Measurements from ENCODE around the gene TENM3.

Gene TENM3

DNA sequence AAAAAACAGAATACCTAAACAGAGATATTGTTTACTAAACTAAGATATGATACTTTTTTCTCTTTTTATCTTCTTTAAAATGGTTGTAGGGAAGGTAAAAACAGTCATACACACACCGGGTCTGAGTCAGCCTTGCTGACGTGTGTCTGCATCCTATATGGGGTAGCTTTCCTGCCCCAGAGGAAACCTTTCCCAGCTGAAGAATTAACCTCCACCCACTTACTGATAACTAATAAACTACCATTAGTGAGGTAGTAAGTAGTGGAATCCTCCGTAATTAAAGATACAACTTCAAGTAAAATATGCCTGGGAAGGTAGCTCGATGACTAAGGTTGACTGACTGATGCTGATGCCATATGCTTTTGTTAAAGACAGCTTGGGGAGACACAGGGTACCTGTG lies 361.8 kb downstream of the TENM3 start:
- Histone ChIP-seq H4K20me1 (ENCODE audit: insufficient read depth, low read length) (no peaks in the 10 kb centered on the region), H2AFZ (ENCODE audit: low read length) (no peak overlapping the region), H3F3A (ENCODE audit: insufficient read depth, low read length) (no peaks in the 10 kb centered on the region), H3K4me3 (ENCODE audit: low read depth, low read length, poor library complexity, severe bottlenecking) (no peak overlapping the region), H3K79me2 (ENCODE audit: insufficient read depth, low read length) (no peaks in the 10 kb centered on the region), H3K36me3 (ENCODE audit: insufficient read depth, low read length) (no peaks in the 10 kb centered on the region), H3K9me3 (ENCODE audit: low read length) (no peaks in the 10 kb centered on the region), H3K4me1 (ENCODE audit: insufficient read depth, low read length, severe bottlenecking) (no peaks in the 10 kb centered on the region), H3K9me2 (ENCODE audit: low read depth, low read length) (no peaks in the 10 kb centered on the region), H3K27ac (ENCODE audit: low read depth, low read length, poor library complexity, severe bottlenecking) (no peak overlapping the region), H3K27me3 (ENCODE audit: insufficient read depth, low read length) (no peaks in the 10 kb centered on the region), H3K4me2 (ENCODE audit: low read length) (no peak overlapping the region), H3K9ac (ENCODE audit: low read length) (no peak overlapping the region)
- TF ChIP-seq, protein P1, sequence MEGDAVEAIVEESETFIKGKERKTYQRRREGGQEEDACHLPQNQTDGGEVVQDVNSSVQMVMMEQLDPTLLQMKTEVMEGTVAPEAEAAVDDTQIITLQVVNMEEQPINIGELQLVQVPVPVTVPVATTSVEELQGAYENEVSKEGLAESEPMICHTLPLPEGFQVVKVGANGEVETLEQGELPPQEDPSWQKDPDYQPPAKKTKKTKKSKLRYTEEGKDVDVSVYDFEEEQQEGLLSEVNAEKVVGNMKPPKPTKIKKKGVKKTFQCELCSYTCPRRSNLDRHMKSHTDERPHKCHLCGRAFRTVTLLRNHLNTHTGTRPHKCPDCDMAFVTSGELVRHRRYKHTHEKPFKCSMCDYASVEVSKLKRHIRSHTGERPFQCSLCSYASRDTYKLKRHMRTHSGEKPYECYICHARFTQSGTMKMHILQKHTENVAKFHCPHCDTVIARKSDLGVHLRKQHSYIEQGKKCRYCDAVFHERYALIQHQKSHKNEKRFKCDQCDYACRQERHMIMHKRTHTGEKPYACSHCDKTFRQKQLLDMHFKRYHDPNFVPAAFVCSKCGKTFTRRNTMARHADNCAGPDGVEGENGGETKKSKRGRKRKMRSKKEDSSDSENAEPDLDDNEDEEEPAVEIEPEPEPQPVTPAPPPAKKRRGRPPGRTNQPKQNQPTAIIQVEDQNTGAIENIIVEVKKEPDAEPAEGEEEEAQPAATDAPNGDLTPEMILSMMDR (IDR thresholded peaks at IDR 0.05; ENCODE audit: low read length), result no peak
- TF ChIP-seq EZH2 (IDR thresholded peaks at IDR 0.05; ENCODE audit: borderline replicate concordance, low read length), result no peak

DNA sequence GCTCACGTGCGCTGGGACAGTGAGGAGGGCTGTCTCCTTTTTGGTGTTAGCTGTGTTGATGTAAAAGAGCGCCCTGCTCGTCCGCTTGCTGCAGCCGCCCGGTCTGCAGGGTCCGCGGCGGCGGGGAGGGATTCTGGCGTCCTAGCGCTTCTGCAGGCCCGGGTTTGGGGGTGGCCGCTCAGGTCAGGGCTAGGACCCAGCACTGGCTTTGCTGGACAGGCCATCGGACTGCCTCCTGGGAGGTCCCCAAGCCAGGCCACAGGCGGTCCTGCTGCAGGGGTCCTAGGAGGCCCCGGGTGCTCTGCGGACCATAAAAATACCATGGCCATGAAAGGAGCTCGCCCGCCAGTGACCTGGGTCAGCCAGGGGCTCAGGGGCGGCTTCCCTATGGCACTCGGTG lies 365.3 kb downstream of the TENM3 start:
- no peak for TF ChIP-seq EZH2 (IDR thresholded peaks at IDR 0.05; ENCODE audit: borderline replicate concordance, low read length)
- TF ChIP-seq, protein P1 (IDR thresholded peaks at IDR 0.05; ENCODE audit: low read length), result no peak
- H3K4me1 ChIP-seq (ENCODE audit: insufficient read depth, low read length, severe bottlenecking), result no peaks in the 10 kb centered on the region
- H3K79me2 ChIP-seq (ENCODE audit: insufficient read depth, low read length), result no peaks in the 10 kb centered on the region
- H3K9me2 ChIP-seq (ENCODE audit: low read depth, low read length), result no peaks in the 10 kb centered on the region
- H2AFZ ChIP-seq (ENCODE audit: low read length), result no peak overlapping the region
- H3K27ac ChIP-seq (ENCODE audit: low read depth, low read length, poor library complexity, severe bottlenecking), result no peak overlapping the region
- H3K9ac ChIP-seq (ENCODE audit: low read length), result no peak overlapping the region
- no peak overlapping the region for H3K4me3 ChIP-seq (ENCODE audit: low read depth, low read length, poor library complexity, severe bottlenecking)
- H3F3A ChIP-seq (ENCODE audit: insufficient read depth, low read length), result no peaks in the 10 kb centered on the region
- H3K36me3 ChIP-seq (ENCODE audit: insufficient read depth, low read length), result no peaks in the 10 kb centered on the region
- no peak overlapping the region for H3K4me2 ChIP-seq (ENCODE audit: low read length)
- H3K27me3 ChIP-seq (ENCODE audit: insufficient read depth, low read length), result no peaks in the 10 kb centered on the region
- H3K9me3 ChIP-seq (ENCODE audit: low read length), result no peaks in the 10 kb centered on the region
- H4K20me1 ChIP-seq (ENCODE audit: insufficient read depth, low read length), result no peaks in the 10 kb centered on the region

DNA sequence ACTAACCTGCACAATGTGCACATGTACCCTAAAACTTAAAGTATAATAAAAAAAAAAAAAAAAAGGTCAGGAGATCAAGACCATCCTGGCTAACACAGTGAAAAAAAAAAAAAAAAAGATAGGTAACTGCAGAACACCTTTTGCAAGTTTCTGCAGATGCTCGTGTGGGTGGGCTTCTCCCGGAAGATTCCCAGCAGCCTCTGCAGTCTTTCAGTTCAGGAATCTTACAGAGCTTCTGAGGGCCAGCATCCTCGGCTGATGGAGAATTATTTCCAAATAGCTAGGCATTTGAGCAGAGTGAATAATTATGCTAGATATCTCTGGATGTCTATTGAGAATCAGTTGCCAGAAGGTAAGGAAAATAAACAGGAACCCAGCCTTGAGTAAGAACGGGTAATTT lies 373.3 kb downstream of the TENM3 start:
- TF ChIP-seq, protein P1 (IDR thresholded peaks at IDR 0.05; ENCODE audit: low read length), result no peak
- TF ChIP-seq EZH2 (IDR thresholded peaks at IDR 0.05; ENCODE audit: borderline replicate concordance, low read length), result no peak
- Histone ChIP-seq H3K4me1 (ENCODE audit: insufficient read depth, low read length, severe bottlenecking) (no peaks in the 10 kb centered on the region), H3K27ac (ENCODE audit: low read depth, low read length, poor library complexity, severe bottlenecking) (no peak overlapping the region), H3K9me2 (ENCODE audit: low read depth, low read length) (no peaks in the 10 kb centered on the region), H2AFZ (ENCODE audit: low read length) (no peak overlapping the region), H3K36me3 (ENCODE audit: insufficient read depth, low read length) (no peaks in the 10 kb centered on the region), H3K79me2 (ENCODE audit: insufficient read depth, low read length) (no peaks in the 10 kb centered on the region), H3F3A (ENCODE audit: insufficient read depth, low read length) (no peaks in the 10 kb centered on the region), H3K4me3 (ENCODE audit: low read depth, low read length, poor library complexity, severe bottlenecking) (no peak overlapping the region), H3K27me3 (ENCODE audit: insufficient read depth, low read length) (no peaks in the 10 kb centered on the region), H4K20me1 (ENCODE audit: insufficient read depth, low read length) (no peaks in the 10 kb centered on the region), H3K9ac (ENCODE audit: low read length) (no peak overlapping the region), H3K4me2 (ENCODE audit: low read length) (no peak overlapping the region), H3K9me3 (ENCODE audit: low read length) (no peaks in the 10 kb centered on the region)
